Colonic mucosa (tissue), 2 donors: ENCODE data around the gene NCAPG. TPM values are rescaled to one million over a fixed set of nuclear protein-coding genes. Genes with fewer than 3 reads are reported as not detected.

ENCODE experiments used
- total RNA-seq, 2 donors: library from RNA; stranded (reverse); fragmentation: NEBNext Ultra II Directional in 1 of 2; extraction: Animal tissue kit (Norgen Biotek cat#: 25700) in 1 of 2; gene quantifications; one replicate each; pipeline ENCODE4 v1.2.1, GENCODE V29; 2021
- donor health status: DM: no; HTN: no; CAD: no.
- donor health status: DM: no; HTN: no; CAD: no.

The NCAPG gene
- total RNA-seq, 2 donors from 2014 or later, result 10.7 to 38.8 TPM

Other genes with a start within 250 kb of the NCAPG start
- 10 to 100 TPM; 59.3 to 63.8 TPM for gene LAP3, start 233.8 kb upstream of the NCAPG start, total RNA-seq
- gene MED28, start 196.3 kb upstream of the NCAPG start, total RNA-seq, result 10 to 100 TPM; 36.7 to 48.1 TPM
- gene FAM184B, start 29.4 kb upstream of the NCAPG start, total RNA-seq, result under 1 TPM; 0.19 to 0.94 TPM
- 10 to 100 TPM; 20.4 to 34.0 TPM for gene DCAF16, start 222 bp upstream of the NCAPG start, total RNA-seq
- gene LCORL, start 210.8 kb downstream of the NCAPG start, total RNA-seq, result 10 to 100 TPM; 16.5 to 20.7 TPM